HG02852 (cell line): ENCODE measurements around the gene SYT5.

Experiments used
- ATAC-seq: cut with Tn5 transposase; IDR thresholded peaks from one replicate; pipeline ENCODE4 v1.9.1; 2021; ENCODE audit warnings: mild to moderate bottlenecking, moderate library complexity; ENCODE audit not compliant: unreplicated experiment

Gene SYT5

DNA sequence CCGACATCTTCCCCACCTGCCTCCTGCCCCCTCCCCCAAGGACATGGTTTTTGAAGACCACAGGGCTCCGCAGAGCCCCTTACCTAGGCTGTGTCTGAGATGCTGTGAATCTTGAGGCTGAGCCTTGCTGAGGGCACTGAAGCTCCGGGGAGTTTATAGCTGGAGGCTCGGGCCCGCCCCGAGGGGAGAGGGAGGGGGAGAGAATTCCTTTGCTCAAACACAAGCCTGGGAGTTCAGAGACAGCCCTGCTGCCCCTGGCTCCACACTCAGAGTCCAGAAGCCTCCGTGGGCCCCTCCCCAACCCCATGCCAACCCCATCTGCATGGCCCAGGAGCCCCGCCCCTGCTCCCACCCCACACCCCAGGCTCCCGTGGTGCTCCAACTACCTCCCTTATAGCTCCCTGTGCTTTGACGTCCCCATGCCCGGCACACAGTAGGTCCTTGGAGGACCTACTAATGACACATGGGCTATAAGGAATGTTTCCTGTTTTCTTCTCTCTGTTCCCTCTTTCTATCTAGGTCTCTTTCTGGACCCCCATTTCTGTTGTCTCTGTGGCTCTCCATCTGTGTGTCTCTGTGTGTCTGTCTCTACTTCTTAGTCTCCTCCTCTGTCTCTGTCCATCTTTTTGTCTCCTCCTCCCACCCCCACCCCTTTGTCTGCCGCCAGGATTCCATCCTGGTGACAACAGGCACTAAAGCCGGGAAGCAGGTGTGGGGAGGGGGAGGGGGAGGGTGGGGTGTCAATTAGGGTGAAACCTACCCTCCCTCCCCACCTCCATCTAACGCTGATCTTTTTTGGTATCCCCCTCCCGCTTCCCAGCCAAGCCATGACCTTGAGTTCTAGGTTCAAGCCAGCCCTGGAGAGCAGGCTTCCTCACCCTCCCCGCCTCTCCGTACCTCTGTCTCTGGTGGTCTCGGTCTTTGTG, 30.7 kb downstream of the SYT5 start, which contains the start of gene TNNT1:
TNNT1 (minus strand) TSS at position 129 of the 926 bp plus-strand sequence. CDS start 2,049 bp downstream, outside the sequence.
- no peak for ATAC-seq

DNA sequence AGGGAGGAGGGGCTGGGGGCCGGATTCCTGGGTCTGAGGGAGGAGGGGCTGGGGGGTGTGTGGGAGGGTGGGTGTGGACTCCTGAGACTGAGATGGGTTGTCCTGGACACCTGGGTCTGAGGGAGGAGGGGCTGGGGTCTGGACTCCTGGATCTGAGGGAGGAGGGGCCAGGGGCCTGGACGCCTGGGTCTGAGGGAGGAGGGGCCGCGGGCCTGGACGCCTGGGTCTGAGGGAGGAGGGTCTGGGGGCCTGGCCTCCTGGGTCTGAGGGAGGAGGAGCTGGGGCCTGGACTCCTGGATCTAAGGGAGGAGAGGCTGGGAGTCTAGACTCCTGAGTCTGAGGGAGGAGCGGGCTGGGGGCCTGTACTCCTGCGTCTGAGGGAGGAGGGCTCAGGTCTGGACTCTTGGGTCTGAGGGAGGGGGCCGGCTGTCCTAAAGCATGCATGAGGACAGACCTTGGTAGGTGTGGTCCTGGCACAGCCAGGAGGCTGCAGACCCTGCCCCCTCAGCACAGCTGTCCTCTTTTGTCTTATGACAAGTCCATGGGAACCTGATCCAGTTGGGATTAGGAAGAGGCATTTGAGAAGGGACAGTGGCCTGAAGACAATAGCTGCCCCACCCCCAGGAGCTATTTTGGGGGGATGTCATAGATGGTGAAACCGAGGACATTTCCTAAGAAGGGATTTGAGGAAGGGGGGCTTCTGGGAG, 32.4 kb downstream of the SYT5 start:
- ATAC-seq: no peak

DNA sequence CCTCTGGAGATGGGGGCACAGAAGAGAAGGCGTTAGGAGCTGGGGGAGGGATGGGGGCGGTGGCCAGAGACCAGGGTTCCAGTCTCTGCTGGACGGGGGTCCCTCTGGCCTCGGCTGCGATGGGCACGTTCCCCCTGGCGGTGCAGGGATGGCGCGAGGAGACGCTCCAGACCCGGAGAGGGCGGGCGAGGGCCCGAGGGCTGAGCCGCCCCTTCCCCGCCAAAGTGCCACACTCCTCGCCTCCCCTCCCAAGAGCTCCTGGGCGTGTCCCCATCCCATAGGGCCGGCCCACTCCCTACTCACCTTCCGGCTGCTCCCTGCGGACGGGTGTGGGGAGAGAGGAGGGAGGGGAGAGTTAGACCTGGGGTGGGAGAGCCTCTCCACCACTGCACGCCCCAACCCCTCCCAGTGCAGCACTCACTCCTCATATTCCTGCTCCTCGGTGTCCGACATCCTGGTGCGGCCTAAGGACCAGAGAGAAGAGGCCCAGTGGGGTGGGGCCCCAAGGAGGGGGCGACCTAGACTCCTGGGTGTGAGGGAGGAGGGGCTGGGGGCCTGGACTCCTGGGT, 33.3 kb downstream of the SYT5 start:
- ATAC-seq: no peak

- no peak for ATAC-seq
These were observed 33.9 kb downstream of the SYT5 start for GRCh38 chr19:55146078-55146704.

DNA sequence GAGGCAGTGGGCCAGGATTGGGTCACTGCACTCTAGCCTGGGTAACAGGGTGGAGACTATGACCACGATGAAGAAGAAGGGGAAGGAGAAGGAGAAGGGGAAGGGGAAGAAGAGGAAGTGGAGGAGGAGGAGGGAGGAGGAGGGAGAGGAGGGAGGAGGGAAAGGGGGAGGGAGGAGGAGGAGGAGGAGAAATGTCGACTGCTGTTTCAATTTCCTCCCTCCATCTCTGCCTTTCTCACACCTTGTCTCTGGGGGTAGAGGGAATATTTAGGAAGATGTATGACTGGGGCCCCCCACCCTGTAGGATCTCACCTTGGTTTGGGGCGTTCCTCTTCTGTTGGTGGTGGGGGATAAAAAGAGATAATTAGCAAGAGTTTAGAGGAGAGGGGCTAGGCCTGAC, 34.9 kb downstream of the SYT5 start:
- no peak for ATAC-seq

- ATAC-seq: no peak
These were observed 38.4 kb downstream of the SYT5 start for GRCh38 chr19:55141696-55142095.

- ATAC-seq: no peak
These were observed 42.2 kb downstream of the SYT5 start for GRCh38 chr19:55137915-55138314.

GRCh38 chr19:55136399-55137102, 43.5 kb downstream of the SYT5 start:
- ATAC-seq: no peak

GRCh38 chr19:55134736-55135135, 45.4 kb downstream of the SYT5 start:
- no peak for ATAC-seq

- ATAC-seq: no peak
These were observed 46.2 kb downstream of the SYT5 start for GRCh38 chr19:55133639-55134444.

GRCh38 chr19:55132453-55133129, 47.5 kb downstream of the SYT5 start:
- no peak for ATAC-seq

GRCh38 chr19:55131421-55131820, 48.7 kb downstream of the SYT5 start:
- no peak for ATAC-seq
